CD4-positive, alpha-beta T cell treated with Interleukin-6 at 100 ng/mL for 8 hours (primary cell): ENCODE data around the gene AP3D1.
"Not testable (repeated sequence)": the region's sequence is repeated elsewhere in the genome, so short reads cannot be mapped to it uniquely, and the experiment has no call there.

ENCODE experiments used
- DNase-seq: peaks from one replicate; pipeline ENCODE4 v3.0.0-alpha.2; 2020; ENCODE audit warnings: mixed read lengths, low spot score

Gene AP3D1

DNA sequence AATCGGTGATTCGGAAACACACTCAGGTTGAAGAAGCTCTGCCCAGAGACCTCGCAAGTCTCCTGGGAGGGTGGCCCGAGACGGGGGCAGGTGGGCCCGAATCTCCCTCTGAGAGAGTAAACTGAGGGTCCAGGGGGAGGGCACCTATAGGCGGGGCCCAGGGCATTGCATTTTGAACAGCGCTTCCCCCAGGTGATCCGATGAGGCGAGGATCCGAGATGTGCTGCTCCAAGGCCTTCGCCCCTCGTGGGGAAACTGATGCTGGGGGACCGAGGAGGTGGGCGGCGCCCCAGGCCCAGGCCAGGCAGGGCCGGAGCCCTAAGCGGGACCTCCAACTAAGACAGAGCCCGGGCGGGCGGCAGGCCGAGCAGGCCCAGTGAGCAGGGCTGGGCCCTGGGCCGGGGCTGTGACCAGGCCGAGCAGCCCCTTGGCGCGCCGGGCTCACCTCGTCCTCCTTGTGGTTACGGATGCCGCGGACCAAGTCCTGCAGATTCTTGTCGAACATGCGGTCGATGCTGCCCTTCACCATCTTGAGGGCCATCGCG lies 500 bp downstream of the AP3D1 start:
- no peak for DNase-seq

GRCh38 chr19:2149980-2150793 lies 1.2 kb downstream of the AP3D1 start:
- no peak for DNase-seq

- DNase-seq, result no peak
Measured at GRCh38 chr19:2148482-2149135, 2.8 kb downstream of the AP3D1 start.

- no peak for DNase-seq
Measured at GRCh38 chr19:2145831-2146241, 5.5 kb downstream of the AP3D1 start.

DNA sequence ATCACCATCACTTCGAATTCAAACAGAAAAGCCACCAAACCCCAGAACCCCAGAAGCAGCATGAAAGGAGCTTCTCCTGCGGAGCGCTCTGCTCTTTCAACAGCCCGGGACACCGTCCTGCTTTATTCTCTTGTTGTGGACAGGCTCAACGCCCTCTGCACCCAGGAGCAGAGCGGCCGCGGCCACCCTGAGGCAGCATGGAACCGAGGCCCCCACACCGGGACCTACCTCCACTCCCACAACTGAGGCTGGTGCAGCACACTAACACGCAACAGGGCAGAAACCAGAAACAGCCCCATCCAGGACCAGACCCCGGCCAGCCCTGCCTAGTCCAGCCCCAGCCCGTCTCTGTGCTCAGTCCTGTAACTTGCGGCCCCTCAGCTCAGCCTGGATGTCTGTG lies 7.2 kb downstream of the AP3D1 start:
- DNase-seq, result no peak

DNA sequence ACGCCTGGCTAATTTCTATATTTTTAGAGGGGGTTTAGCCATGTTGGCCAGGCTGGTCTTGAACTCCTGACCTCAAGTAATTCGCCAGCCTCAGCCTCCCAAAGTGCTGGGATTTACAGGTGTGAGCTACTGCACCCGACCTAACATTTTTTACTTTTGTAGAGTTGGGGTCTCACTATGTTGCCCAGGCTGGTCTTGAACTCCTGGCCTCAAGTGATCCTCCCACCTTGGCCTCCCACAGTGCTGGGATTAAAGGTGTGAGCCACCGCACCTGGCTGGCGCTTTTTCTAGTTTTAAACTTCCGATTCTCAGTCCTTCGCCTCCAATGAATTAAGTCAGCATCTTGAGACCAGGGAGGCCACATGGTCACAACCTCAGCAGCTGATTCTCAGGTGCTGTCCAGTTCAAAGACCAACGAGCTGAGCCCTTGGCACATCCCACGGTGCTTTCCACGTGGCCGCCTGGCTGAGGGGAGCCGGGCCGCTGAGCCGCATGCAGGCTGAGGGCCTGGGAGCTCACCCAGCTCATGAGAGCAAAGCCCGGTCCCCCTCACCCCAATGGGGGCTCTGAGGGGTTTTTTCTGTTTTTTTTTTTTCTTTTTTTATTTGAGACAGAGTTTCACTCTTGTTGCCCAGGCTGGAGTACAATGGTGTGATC lies 9.1 kb downstream of the AP3D1 start:
- DNase-seq, result no peak

- no peak for DNase-seq
Measured at GRCh38 chr19:2140138-2140569, 11.2 kb downstream of the AP3D1 start.

GRCh38 chr19:2139385-2140137 lies 11.8 kb downstream of the AP3D1 start:
- DNase-seq, result no peak

GRCh38 chr19:2138061-2138728 lies 13.2 kb downstream of the AP3D1 start:
- DNase-seq, result no peak

- no peak for DNase-seq
Measured at GRCh38 chr19:2136796-2137195, 14.6 kb downstream of the AP3D1 start.

DNA sequence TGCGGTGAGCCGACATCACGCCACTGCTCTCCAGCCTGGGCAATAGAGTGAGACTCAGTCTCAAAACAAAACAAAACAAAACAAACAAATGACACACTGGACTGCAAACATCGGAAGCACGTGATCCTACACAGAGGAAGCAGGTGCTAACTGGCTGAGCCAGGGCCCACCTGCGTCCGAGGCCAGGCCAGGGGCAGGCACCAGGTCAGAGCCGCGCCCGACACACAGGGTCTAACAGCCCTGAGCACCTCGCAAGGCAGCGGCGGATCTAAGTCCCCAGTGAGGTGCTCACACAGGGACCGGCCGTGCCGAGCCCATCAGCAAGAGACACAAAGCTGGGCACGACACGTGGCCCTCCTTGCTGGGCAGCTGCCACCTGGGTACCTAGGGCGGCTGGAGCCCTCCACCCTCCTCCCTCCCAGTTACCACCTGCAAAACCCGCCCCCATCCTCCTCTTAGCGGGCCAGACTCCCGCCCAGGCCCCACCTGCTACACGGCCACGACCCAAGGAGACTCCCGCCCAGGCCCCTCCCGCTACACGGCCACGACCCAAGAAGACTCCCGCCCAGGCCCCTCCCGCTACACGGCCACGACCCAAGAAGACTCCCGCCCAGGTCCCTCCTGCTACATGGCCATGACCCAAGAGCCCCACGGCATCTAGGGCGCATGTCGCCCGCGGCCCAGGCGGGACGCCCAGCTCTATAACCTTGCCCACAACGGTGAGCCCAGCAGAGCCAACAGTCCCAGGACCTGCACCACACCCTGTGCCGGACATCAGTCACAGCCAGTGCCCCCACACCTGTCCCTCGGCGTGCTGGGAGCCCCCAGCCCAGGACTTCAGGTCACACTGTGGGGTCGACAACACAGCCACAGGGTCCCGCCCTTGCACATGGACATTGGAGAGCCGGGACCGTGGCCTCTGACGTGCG lies 15.6 kb downstream of the AP3D1 start:
- DNase-seq, result no peak

GRCh38 chr19:2132731-2133490 lies 18.5 kb downstream of the AP3D1 start:
- no peak for DNase-seq

- no peak for DNase-seq
Measured at GRCh38 chr19:2132191-2132590, 19.2 kb downstream of the AP3D1 start.

GRCh38 chr19:2131012-2131975 lies 20.1 kb downstream of the AP3D1 start:
- not testable (repeated sequence) for DNase-seq

DNA sequence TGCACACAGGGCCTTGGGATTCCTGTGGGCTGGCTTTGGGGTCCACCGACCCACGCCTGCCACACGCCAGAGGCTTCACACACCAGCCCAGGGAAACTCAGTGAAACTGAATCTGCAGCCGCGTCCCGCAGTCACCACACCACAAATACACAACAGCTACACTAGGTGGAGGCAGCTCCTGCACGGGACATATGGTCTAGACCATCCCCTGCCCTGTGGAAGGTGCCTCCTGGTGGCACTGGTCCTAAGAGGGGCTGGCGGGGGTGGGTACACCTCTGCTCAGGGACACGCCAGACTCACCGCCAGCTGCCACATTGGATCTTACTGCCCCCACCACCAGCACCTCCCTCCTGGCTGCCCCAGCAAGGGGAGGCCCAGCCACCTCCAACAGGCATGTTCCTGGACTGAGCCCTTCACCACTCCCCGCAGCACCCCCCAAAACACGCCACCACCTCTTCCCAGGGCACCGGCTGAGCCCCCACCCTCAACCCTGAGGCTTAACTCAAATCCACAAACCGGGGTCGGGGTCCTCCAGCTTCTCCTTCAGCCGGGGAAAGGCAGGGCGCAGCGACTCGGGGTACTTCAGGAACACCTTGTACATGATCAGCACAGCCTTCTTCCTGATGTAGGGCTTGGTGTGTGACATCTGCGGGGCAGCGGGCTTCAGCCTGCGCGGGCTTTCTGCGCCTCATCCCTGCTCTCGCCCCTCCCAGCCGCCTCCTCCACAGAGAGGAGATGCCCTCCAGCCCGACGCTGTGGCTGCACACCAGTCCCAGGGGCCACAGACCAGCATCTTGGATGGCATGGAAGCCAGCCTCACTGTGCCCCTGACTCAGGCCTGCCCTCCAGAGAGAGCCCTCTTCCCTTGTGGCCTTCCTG lies 21.2 kb downstream of the AP3D1 start:
- DNase-seq, result no peak

- DNase-seq, result no peak
Measured at GRCh38 chr19:2129486-2129885, 21.9 kb downstream of the AP3D1 start.

GRCh38 chr19:2129022-2129421 lies 22.3 kb downstream of the AP3D1 start:
- no peak for DNase-seq
